ENCODE data around the gene CHST3.
"Not testable (repeated sequence)": the region's sequence is repeated elsewhere in the genome, so short reads cannot be mapped to it uniquely, and the experiment has no call there.

The CHST3 gene

GRCh38 chr10:72013202-72013945 lies 49.2 kb downstream of the CHST3 start:
- DNase-seq = no peak

DNA sequence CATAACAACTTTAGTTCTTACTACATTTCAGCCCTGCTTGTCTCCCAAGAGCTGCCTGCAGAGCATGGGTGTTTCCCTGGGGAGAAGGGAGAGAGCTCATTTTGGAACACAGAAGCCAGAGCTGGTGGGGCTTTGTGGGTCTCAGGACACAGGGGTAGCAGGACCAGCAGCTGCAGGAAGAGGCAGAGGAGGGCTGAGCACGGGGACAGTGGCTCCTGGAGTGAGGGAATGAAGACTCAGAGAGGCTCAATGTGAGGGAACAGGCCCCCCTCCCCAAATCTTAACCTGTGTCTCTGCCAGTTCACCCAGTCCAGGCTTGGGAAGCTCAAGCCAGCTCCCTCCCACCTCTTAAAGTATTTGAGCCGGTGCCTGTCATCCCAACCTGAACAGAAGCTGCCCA lies 50.0 kb downstream of the CHST3 start:
- DNase-seq = no peak

- no peak for DNase-seq
These were observed 50.7 kb downstream of the CHST3 start for GRCh38 chr10:72014785-72015480.

- DNase-seq = no peak
These were observed 51.6 kb downstream of the CHST3 start for GRCh38 chr10:72015841-72016240.

DNA sequence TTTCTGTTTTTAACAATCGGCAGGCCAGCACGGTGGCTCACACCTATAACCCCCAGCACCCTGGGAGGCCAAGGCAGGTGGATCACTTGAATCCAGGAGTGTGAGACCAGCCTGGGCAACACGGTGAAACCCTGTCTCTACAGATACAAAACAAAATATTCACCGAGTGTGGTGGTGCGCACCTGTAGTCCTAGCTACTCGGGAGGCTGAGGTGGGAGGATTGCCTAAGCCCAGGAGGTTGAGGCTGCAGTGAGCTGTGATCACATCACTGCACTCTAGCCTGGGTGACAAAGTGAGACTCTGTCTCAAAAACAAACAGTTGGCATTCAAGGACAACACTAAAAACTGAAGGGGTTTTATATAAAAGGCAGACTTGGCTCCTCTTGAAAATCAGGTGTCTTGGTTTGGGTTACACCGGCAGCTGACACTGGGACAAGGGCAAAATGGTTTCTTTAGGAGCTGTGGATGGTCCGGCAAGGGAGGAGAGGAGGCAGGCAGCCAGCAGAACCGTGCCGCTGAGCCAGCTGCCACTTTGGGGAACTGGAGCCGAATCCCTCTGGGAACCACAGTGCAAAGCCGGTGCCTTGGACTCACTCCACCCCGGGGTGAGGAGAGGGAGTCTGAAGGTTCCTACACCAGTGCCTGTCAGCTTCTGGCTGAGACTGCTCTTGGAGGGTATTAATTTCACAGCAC lies 52.6 kb downstream of the CHST3 start:
- DNase-seq = no peak

DNA sequence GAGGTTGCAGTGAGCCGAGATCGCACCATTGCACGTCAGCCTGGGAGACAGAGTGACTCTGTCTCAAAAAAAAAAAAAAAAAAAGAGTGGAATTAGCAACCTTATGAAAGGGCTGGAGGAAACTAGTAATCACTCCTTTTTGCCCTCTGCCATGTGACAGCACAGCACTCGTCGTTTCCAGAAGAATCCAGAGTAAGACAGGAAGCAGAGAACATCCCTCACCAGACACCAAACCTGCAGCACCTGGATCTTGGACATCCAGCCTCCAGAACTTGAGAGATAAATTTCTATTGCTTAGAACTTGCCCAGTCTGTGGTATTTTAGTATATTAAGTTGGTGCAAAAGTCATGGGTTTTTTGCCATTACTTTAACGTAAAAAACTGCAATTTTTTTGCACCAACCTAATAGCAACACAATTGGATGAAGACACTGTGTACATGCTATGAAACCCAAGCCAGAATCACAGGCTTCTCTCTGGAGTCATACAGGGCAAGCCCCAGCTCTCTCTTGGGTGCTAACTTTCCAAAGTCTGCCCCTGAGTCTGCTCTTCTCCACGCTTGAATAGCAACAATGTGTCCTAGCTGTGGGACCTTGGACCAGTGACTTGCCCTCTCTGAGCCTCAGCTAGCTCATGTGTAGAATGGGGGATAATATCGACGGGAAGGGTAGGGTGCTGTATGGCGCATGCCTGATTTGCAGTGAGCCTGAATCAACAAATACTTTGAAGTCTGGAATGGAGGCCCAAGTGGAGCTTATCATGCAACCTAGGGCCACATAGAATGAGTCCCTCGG lies 55.1 kb downstream of the CHST3 start:
- DNase-seq = no peak

GRCh38 chr10:72020914-72021809 lies 57.0 kb downstream of the CHST3 start:
- DNase-seq = peak; percentile 57

GRCh38 chr10:72022228-72022627 lies 58.0 kb downstream of the CHST3 start:
- DNase-seq = no peak

- no peak for DNase-seq
These were observed 60.4 kb downstream of the CHST3 start for GRCh38 chr10:72024596-72024995.

DNA sequence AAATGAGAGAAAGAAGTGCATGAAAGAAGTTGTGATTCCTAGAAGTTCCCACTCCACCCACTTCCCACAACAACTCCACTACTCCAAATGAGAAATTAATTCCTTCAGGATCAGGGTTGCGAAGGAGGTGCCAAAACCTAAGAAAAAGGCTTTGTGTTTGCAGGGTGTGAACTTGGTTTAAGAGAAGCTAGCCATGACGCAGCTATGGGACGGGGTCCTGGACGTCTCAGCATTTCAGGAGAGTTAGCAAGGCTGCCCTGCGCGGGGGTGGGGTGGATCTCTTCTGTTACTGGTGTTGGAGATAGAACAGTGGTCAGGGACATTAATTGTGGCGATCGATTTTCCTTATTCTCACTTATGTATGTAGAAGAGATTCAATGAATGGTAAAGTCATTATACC lies 61.2 kb downstream of the CHST3 start:
- no peak for DNase-seq

GRCh38 chr10:72025832-72026231 lies 61.6 kb downstream of the CHST3 start:
- no peak for DNase-seq

DNA sequence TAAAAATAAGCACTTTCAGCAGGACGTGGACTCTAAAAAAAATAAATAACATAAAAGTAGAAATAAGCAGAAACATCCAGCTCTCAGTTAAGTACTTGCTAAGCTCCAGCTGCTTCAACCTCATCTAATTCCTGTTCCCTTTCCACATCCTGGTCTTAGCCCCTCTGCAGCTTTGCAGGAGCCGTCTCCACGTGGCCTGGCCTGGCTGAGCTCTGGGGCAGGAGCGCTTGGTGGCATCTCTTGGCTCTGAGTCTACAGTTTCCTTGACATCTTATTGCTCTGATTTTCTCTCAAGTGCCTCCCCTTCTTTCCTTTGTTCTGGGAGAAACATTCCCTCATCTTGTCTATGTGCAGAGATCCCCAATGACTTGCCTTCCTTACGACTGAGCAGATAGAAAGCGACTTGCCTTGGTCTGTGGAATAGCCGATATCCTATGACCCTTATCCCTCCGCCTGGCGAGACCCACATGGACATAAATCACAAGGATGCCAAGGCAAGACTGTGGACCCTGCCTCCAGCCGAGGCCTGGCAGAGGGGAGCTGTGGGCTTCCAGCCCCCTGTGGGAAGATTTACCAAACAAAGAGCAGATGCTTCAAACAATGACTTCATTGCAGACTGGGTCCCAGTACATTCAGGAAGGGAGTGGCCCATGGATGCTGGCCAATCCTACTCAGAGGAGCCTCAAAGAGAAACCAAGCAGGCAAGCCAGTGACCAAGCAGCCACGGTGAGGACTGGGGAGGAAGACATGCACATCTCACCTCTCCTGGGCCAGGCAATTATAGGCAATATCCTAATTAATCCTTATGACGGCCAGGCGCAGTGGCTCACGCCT lies 62.3 kb downstream of the CHST3 start:
- DNase-seq = no peak

- no peak for DNase-seq
These were observed 63.3 kb downstream of the CHST3 start for GRCh38 chr10:72027498-72027897.

- DNase-seq = no peak
These were observed 65.2 kb downstream of the CHST3 start for GRCh38 chr10:72029414-72029813.

DNA sequence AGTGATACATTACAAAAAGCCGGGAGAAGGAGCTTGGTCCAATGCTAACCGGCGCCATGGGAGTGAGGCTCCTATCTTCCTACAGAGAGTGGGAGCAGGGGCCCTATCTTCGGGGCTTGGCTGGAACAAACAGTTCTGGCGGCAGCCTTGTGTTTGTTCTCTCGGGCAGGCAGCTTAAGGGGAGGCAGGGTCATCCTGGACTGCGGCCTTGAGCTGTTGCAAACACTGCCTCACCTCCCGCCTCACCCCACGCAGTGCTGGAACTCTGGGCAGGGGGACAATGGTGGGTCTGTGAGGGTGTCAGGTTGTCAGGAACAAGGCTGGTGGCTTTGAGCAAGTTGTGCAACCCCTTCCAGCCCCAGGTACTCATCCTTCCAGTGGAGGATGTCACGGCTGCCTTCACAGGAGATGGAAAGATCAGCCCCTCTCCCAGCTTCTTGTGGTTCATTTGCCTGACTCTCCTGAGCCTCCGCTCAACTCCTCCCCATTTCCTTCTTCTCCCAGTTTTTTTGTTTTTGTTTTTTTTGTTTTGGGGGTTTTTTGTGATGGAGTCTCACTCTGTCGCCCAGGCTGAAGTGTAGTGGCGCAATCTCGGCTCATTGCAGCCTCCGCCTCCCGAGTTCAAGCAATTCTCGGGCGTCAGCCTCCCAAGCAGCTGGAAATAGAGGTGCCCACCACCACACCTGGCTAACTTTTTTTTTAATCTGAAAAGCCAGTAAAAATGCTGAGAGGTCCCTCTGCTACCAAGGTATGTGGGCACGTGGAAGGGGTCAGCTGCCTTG lies 66.8 kb downstream of the CHST3 start:
- no peak for DNase-seq

DNA sequence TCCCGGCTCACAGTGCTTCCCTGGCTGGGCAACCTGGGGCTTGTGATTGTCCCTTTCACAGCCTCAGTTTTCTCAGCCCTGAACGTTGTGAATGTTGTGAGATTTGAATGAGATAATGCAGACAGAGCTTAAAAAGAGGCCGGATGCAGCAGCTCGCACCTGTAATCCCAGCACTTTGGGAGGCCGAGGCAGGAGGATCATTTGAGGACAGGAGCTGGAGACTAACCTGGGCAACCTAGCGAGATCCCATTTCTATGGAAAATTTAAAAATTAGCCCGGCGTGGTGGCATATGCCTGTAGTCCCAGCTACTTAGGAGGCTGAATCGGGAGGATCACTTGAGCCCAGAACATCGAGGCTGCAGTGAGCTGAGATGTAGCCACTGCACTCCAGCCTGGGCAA lies 67.5 kb downstream of the CHST3 start:
- DNase-seq = no peak

GRCh38 chr10:72032409-72033162 lies 68.4 kb downstream of the CHST3 start:
- DNase-seq = not testable (repeated sequence)

- DNase-seq = no peak
These were observed 69.9 kb downstream of the CHST3 start for GRCh38 chr10:72034040-72034499.

DNA sequence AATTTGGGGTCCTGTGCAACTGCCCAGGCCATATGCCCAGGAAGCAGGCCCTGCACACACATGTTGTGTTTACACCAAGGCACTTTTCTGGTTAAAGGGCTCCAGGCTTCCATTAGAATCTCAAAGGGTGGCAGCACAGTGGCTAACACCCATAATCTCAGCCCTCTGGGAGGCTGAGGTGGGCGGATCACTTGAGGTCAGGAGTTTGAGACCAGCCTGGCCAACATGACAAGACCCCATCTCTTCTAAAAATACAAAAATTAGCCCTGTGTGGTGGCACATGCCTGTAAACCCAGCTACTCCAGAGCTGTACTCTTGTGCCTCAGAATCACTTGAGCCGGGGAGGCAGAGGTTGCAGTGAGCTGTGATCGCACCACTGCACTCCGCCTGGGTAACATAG lies 70.6 kb downstream of the CHST3 start:
- no peak for DNase-seq
